PFSK-1 (cell line): ENCODE results near the gene SGK1.

Experiments
- FOXP2 ChIP-seq: optimal IDR thresholded peaks from 2 replicates; pipeline ENCODE3; 2011; ENCODE audit warnings: borderline replicate concordance, control low read depth, inconsistent platforms; ENCODE audit not compliant: insufficient read depth; ENCODE audit errors: extremely low read length, extremely low read depth
- POLR2AphosphoS5 ChIP-seq: IDR thresholded peaks from 2 replicates; pipeline ENCODE4 v1.6.1; 2012; ENCODE audit warnings: low read depth, mild to moderate bottlenecking, control low read depth, low read length, moderate library complexity
- REST ChIP-seq, 2 experiments: IDR thresholded peaks; 2 replicates each; pipeline versions ENCODE4 v1.6.1 to v1.8.0; 2011 to 2012; ENCODE audit warnings: low read depth in 2 of 2, low read length in 2 of 2, control low read depth in 1 of 2, inconsistent platforms in 1 of 2, mild to moderate bottlenecking in 1 of 2, moderate library complexity in 1 of 2; ENCODE audit not compliant: insufficient read depth in 1 of 2
- SIN3A ChIP-seq: IDR thresholded peaks from 2 replicates; pipeline ENCODE4 v1.6.1; 2012; ENCODE audit warnings: mild to moderate bottlenecking, low read length, moderate library complexity, borderline replicate concordance; ENCODE audit not compliant: insufficient read depth
- TAF1 ChIP-seq: IDR thresholded peaks from 2 replicates; pipeline ENCODE4 v1.6.1; 2012; ENCODE audit warnings: low read length, control low read depth, borderline replicate concordance; ENCODE audit not compliant: insufficient read depth

The SGK1 gene

GRCh38 chr6:134257516-134257915 is 60.4 kb downstream of the SGK1 start:
- no peak for TF ChIP-seq REST (IDR thresholded peaks at IDR 0.05; ENCODE audit: insufficient read depth in 1 of 2, low read depth in 2 of 2, low read length in 2 of 2)
- TF ChIP-seq SIN3A: no peak
- TF ChIP-seq TAF1: no peak
- no peak for TF ChIP-seq FOXP2
- TF ChIP-seq POLR2AphosphoS5: no peak

GRCh38 chr6:134256862-134257261 is 61.0 kb downstream of the SGK1 start:
- no peak for TF ChIP-seq TAF1
- no peak for TF ChIP-seq POLR2AphosphoS5
- no peak for TF ChIP-seq REST (IDR thresholded peaks at IDR 0.05; ENCODE audit: insufficient read depth in 1 of 2, low read depth in 2 of 2, low read length in 2 of 2)
- no peak for TF ChIP-seq FOXP2
- TF ChIP-seq SIN3A: no peak

GRCh38 chr6:134254118-134254517 is 63.8 kb downstream of the SGK1 start:
- TF ChIP-seq FOXP2: no peak
- no peak for TF ChIP-seq SIN3A
- no peak for TF ChIP-seq POLR2AphosphoS5
- no peak for TF ChIP-seq TAF1
- TF ChIP-seq REST (IDR thresholded peaks at IDR 0.05; ENCODE audit: insufficient read depth in 1 of 2, low read depth in 2 of 2, low read length in 2 of 2): no peak

GRCh38 chr6:134253681-134254080 is 64.2 kb downstream of the SGK1 start:
- no peak for TF ChIP-seq FOXP2

- TF ChIP-seq POLR2AphosphoS5 (no peak), REST (IDR thresholded peaks at IDR 0.05; ENCODE audit: insufficient read depth in 1 of 2, low read depth in 2 of 2, low read length in 2 of 2) (no peak), FOXP2 (no peak), SIN3A (no peak), TAF1 (no peak)
These were observed 66.6 kb downstream of the SGK1 start for GRCh38 chr6:134251320-134251719.

GRCh38 chr6:134250776-134251175 is 67.1 kb downstream of the SGK1 start:
- no peak for TF ChIP-seq REST (IDR thresholded peaks at IDR 0.05; ENCODE audit: insufficient read depth in 1 of 2, low read depth in 2 of 2, low read length in 2 of 2)
